G401 (cell line): ENCODE data around the gene SFXN5. TPM values are rescaled to one million over a fixed set of nuclear protein-coding genes. Genes with fewer than 3 reads are reported as not detected.

Source experiments
- DNase-seq: peaks from one replicate; pipeline ENCODE4 v3.0.0-alpha.2; 2015; ENCODE audit warnings: low spot score
- in situ Hi-C: cut with HindIII; loops from 2 replicates; pipeline ENCODE4 v1.10.0; 2016; ENCODE audit warnings: low sequenced_read_pairs, mixed read lengths
- total RNA-seq: library from RNA; depleted of rRNA; stranded (reverse); fragments of >200 nt; shearing (Covaris generic); gene quantifications from 2 replicates; pipeline ENCODE4 v1.2.3, GENCODE V29; 2014

SFXN5 gene
- total RNA-seq, 1 experiment from 2014 or later, result 24.6 TPM

- no peak for DNase-seq
- in situ Hi-C loops, result no loop called here
These were observed 103.2 kb downstream of the SFXN5 start for GRCh38 chr2:72968286-72968685.

- in situ Hi-C loops, result no loop called here
- no peak for DNase-seq
These were observed 105.6 kb downstream of the SFXN5 start for GRCh38 chr2:72965770-72966450.

- in situ Hi-C loops, result no loop called here
These were observed 106.5 kb downstream of the SFXN5 start for GRCh38 chr2:72965016-72965415.

GRCh38 chr2:72964146-72964525 lies 107.4 kb downstream of the SFXN5 start:
- DNase-seq, result no peak

More at GRCh38 chr2:72965016-72965415, 106.5 kb downstream of the SFXN5 start:
- no peak for DNase-seq

GRCh38 chr2:72963423-72964145 lies 107.9 kb downstream of the SFXN5 start:
- in situ Hi-C loops, result no loop called here
- DNase-seq, result no peak

More at GRCh38 chr2:72964146-72964525, 107.4 kb downstream of the SFXN5 start:
- in situ Hi-C loops, result no loop called here

- in situ Hi-C loops, result no loop called here
- no peak for DNase-seq
These were observed 108.6 kb downstream of the SFXN5 start for GRCh38 chr2:72962911-72963310.

GRCh38 chr2:72961853-72962468 lies 109.6 kb downstream of the SFXN5 start:
- in situ Hi-C loops, result no loop called here
- DNase-seq, result no peak

GRCh38 chr2:72961036-72961720 lies 110.3 kb downstream of the SFXN5 start:
- no peak for DNase-seq
- in situ Hi-C loops, result no loop called here

- in situ Hi-C loops, result no loop called here
- no peak for DNase-seq
These were observed 111.2 kb downstream of the SFXN5 start for GRCh38 chr2:72959995-72960981.

GRCh38 chr2:72959554-72959953 lies 112.0 kb downstream of the SFXN5 start:
- in situ Hi-C loops, result no loop called here
- DNase-seq, result no peak

- no peak for DNase-seq
- in situ Hi-C loops, result no loop called here
These were observed 112.7 kb downstream of the SFXN5 start for GRCh38 chr2:72958542-72959385.

- no peak for DNase-seq
- in situ Hi-C loops, result no loop called here
These were observed 114.6 kb downstream of the SFXN5 start for GRCh38 chr2:72956936-72957335.

- in situ Hi-C loops, result no loop called here
- DNase-seq, result no peak
These were observed 115.5 kb downstream of the SFXN5 start for GRCh38 chr2:72956050-72956395.

GRCh38 chr2:72955228-72956049 lies 116.1 kb downstream of the SFXN5 start:
- in situ Hi-C loops, result no loop called here
- DNase-seq, result peak; percentile 86

GRCh38 chr2:72954376-72955227 lies 116.9 kb downstream of the SFXN5 start:
- in situ Hi-C loops, result no loop called here
- no peak for DNase-seq

- no peak for DNase-seq
- in situ Hi-C loops, result no loop called here
These were observed 117.5 kb downstream of the SFXN5 start for GRCh38 chr2:72953976-72954375.
